Spleen (tissue), 11 donors: ENCODE results near the gene LRRC7. TPM values are rescaled to one million over a fixed set of nuclear protein-coding genes. Genes with fewer than 3 reads are reported as not detected.

Source experiments
- DNase-seq: peaks from one replicate; pipeline ENCODE4 v3.0.0-alpha.2; 2020
- H3K27ac ChIP-seq, 8 donors: fragments of 200-600 bp; sonication (generic) in 7 of 8; 1 replicate in 4 of 8; 2 replicates in 4 of 8; pipeline versions ENCODE4 v1.5.0 to v1.8.0; 2016 to 2021; ENCODE audit warnings: inconsistent platforms in 4 of 8, mild to moderate bottlenecking in 4 of 8, moderate library complexity in 1 of 8
- H3K27me3 ChIP-seq, 7 donors: fragments of 200-600 bp; sonication (generic) in 6 of 7; replicated peaks in 1 of 7; 1 replicate in 4 of 7; 2 replicates in 3 of 7; pipeline versions ENCODE4 v1.5.0 to v1.8.0; 2016 to 2021; ENCODE audit warnings: inconsistent platforms in 3 of 7, mild to moderate bottlenecking in 1 of 7
- H3K36me3 ChIP-seq, 6 donors: fragments of 200-600 bp; sonication (generic) in 5 of 6; 1 replicate in 4 of 6; 2 replicates in 2 of 6; pipeline versions ENCODE4 v1.5.0 to v1.8.0; 2016 to 2021; ENCODE audit warnings: inconsistent platforms in 2 of 6
- H3K4me1 ChIP-seq, 6 donors: fragments of 200-600 bp; sonication (generic) in 5 of 6; 1 replicate in 3 of 6; 2 replicates in 3 of 6; pipeline versions ENCODE4 v1.5.0 to v1.8.0; 2016 to 2021; ENCODE audit warnings: inconsistent platforms in 3 of 6
- H3K4me3 ChIP-seq, 8 donors: fragments of 200-600 bp; sonication (generic) in 7 of 8; 1 replicate in 4 of 8; 2 replicates in 4 of 8; pipeline versions ENCODE4 v1.5.0 to v1.8.0; 2016 to 2021; ENCODE audit warnings: inconsistent platforms in 4 of 8, mild to moderate bottlenecking in 4 of 8, moderate library complexity in 2 of 8
- H3K9me3 ChIP-seq, 8 donors: fragments of 200-600 bp; sonication (generic) in 7 of 8; 1 replicate in 4 of 8; 2 replicates in 4 of 8; pipeline versions ENCODE4 v1.5.0 to v1.8.0; 2016 to 2021; ENCODE audit warnings: inconsistent platforms in 4 of 8
- POLR2A ChIP-seq, 3 donors: fragments of 450-650 bp; IDR thresholded peaks; one replicate each; pipeline ENCODE4 v1.5.1; 2017; ENCODE audit warnings: antibody characterized with exemption in 3 of 3, mild to moderate bottlenecking in 1 of 3
- POLR2AphosphoS5 ChIP-seq, 3 donors: sonication (generic); formaldehyde crosslinking; IDR thresholded peaks; one replicate each; pipeline ENCODE4 v1.5.1; 2017; ENCODE audit warnings: antibody characterized with exemption in 3 of 3
- WGBS, 5 donors: extraction: QIAGEN DNeasy Blood & Tissue Kit in 3 of 5; methylation state at CpG; one replicate each; pipeline versions ENCODE4 v1.1.5 to v1.1.7; 2013 to 2018; 5-methylcytosine and 5-hydroxymethylcytosine counted together
- intact Hi-C: fragments of 100-400 bp; cut with DNase I; formaldehyde crosslinking; loops from one replicate; pipeline ENCODE4 v1.15.0; 2023; ENCODE audit warnings: low total_unique reads
- polyA plus RNA-seq, 3 donors: library from polyadenylated mRNA; stranded (reverse); fragments of 200-250 nt; gene quantifications; one replicate each; pipeline ENCODE4 v1.2.1, GENCODE V29; 2013
- total RNA-seq, 7 donors: library from RNA; depleted of rRNA in 3 of 7; stranded (reverse); fragments of >200 nt in 3 of 7; fragmentation: NEBNext Ultra II Directional in 4 of 7; extraction: Animal tissue kit (Norgen Biotek cat#: 25700) in 4 of 7; gene quantifications; one replicate each; pipeline versions ENCODE4 v1.1.0 to v1.2.1, GENCODE V29; 2016 to 2021
- TF ChIP-seq, protein P1 (sequence below), 11 experiments: fragments of 200-600 bp in 7 of 11; fragments of 450-650 bp in 4 of 11; sonication (generic) in 4 of 11; IDR thresholded peaks in 8 of 11; conservative IDR thresholded peaks in 3 of 11; 1 replicate in 7 of 11; 2 replicates in 4 of 11; pipeline versions ENCODE4 v1.4.0 to v1.8.0; 2016 to 2021; ENCODE audit warnings: antibody characterized with exemption in 11 of 11, inconsistent platforms in 4 of 11, mild to moderate bottlenecking in 1 of 11
- donor health status: healthy with polysubstance abuse.
- donor health status: DM: no; HTN: no; CAD: no; lungs with moderate emphysema.
- donor health status: DM: no; HTN: no; CAD: no.
- donor health status: Bipolar disorder and iron deficiency.
- donor health status: healthy.
- donor health status: DM: no; HTN: no; CAD: no.
- donor health status: DM: yes; HTN: yes; CAD: no.

LRRC7 gene
- total and polyA plus RNA-seq, 10 donors, result 0.02 to 0.63 (median 0.13) TPM; not detected in 4

DNA sequence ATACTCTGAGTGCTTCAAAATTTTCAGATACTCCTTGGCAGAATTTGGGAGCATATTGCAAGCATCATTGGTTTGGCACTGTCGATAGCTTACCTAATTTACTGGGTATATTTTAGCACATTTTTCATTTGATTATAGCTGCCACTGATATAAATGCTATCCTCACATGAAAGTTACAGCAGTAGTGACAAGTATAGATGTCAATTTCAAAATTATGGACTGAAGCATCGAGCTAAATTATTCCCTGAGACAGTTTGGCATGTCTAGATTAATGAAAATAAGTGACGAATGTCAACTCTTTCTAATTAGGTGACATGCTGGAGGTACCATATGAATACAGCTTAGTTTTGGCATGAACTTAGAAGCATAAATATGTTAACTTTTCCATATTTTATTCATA is 83.1 kb downstream of the LRRC7 start:
- no peaks in the 10 kb centered on the region for H3K9me3 ChIP-seq
- no peaks in the 10 kb centered on the region for H3K36me3 ChIP-seq
- no peak overlapping the region for H3K27ac ChIP-seq
- no peaks in the 10 kb centered on the region for H3K4me1 ChIP-seq
- DNase-seq, result no peak
- intact Hi-C loops, result no loop called here
- no peaks in the 10 kb centered on the region for H3K27me3 ChIP-seq
- H3K4me3 ChIP-seq, result no peak overlapping the region
- TF ChIP-seq, protein P1, sequence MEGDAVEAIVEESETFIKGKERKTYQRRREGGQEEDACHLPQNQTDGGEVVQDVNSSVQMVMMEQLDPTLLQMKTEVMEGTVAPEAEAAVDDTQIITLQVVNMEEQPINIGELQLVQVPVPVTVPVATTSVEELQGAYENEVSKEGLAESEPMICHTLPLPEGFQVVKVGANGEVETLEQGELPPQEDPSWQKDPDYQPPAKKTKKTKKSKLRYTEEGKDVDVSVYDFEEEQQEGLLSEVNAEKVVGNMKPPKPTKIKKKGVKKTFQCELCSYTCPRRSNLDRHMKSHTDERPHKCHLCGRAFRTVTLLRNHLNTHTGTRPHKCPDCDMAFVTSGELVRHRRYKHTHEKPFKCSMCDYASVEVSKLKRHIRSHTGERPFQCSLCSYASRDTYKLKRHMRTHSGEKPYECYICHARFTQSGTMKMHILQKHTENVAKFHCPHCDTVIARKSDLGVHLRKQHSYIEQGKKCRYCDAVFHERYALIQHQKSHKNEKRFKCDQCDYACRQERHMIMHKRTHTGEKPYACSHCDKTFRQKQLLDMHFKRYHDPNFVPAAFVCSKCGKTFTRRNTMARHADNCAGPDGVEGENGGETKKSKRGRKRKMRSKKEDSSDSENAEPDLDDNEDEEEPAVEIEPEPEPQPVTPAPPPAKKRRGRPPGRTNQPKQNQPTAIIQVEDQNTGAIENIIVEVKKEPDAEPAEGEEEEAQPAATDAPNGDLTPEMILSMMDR (IDR thresholded peaks at IDR 0.05 in 8 of 11, conservative IDR thresholded peaks at IDR 0.05 in 3 of 11), result no peak
- TF ChIP-seq POLR2AphosphoS5 (IDR thresholded peaks at IDR 0.05) (no peak), POLR2A (IDR thresholded peaks at IDR 0.05) (no peak)
- WGBS, 5 donors, result 74 to 87% (median 81%) methylated on average over 3 of the region's 3 CpGs

DNA sequence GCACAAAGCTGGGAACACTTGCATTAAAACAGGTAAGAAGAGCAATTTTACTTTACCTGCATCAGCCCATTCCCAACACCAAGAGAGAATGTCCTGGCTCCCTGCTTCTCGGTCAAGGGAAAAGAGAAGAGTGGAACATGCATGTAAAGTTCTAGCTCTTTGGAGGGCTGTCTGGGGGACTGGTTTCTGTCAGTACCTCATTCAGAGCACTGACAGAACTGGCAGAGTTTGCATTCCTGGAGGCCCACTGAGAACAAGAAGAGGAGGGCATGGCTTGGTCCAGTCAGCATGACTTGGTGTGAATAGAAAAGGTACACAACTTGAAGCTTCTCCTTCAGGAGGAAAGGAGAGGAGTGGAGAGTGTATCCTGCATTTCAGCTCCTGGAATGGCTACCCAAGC is 83.9 kb downstream of the LRRC7 start:
- intact Hi-C loops, result no loop called here
- H3K27me3 ChIP-seq, result no peaks in the 10 kb centered on the region
- TF ChIP-seq POLR2AphosphoS5 (IDR thresholded peaks at IDR 0.05) (no peak), POLR2A (IDR thresholded peaks at IDR 0.05) (no peak)
- TF ChIP-seq, protein P1 (IDR thresholded peaks at IDR 0.05 in 8 of 11, conservative IDR thresholded peaks at IDR 0.05 in 3 of 11), result no peak
- H3K9me3 ChIP-seq, result no peaks in the 10 kb centered on the region
- 0 to 96% (median 40%) methylated on average over 1 of the region's 1 CpG for WGBS, 5 donors
- no peak overlapping the region for H3K27ac ChIP-seq
- no peaks in the 10 kb centered on the region for H3K36me3 ChIP-seq
- no peak overlapping the region for H3K4me3 ChIP-seq
- no peaks in the 10 kb centered on the region for H3K4me1 ChIP-seq
- DNase-seq, result no peak

DNA sequence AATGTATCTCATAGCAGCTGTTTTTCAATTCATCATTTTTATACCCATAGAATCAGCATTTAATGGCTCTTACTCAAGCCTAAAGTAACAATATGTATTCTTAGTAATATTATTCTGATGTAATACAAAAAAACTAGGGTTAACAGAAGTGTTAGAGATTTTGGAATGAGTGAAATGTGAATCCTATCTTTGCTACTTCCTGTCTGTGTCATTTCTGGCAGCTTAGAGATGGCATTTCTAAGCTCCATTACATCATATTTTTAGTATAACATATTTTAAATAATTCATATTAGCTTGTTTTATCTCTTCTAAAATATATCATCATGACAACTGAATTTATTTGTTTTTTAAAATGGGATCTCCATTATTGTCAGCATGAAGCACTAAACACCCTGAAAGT is 90.2 kb downstream of the LRRC7 start:
- Histone ChIP-seq H3K27ac (no peak overlapping the region), H3K4me3 (no peak overlapping the region), H3K4me1 (no peaks in the 10 kb centered on the region), H3K36me3 (no peaks in the 10 kb centered on the region), H3K27me3 (no peaks in the 10 kb centered on the region), H3K9me3 (no peaks in the 10 kb centered on the region)
- no peak for DNase-seq
- no peak for TF ChIP-seq POLR2AphosphoS5 (IDR thresholded peaks at IDR 0.05)
- intact Hi-C loops, result no loop called here

DNA sequence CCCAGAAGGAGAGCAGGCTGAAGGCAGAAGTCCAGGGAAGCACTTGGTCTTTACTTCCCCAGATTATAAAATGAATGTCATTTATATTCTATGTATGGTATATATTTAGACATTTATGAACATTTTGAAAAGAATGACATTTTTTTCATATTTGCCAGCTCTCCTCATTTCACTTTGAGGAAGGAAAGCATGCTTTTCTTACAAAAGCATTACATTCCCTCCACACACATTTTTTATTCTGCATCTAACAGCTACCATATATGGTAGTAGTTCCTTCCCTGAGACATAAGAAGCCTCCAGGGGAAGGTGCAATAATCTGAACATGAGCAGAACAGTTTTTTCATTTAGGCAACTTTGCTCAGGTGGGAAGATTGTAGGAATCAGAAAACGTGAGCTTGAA is 94.0 kb downstream of the LRRC7 start:
- 49 to 75% (median 74%) methylated on average over 1 of the region's 1 CpG for WGBS, 5 donors
- DNase-seq, result no peak
- Histone ChIP-seq H3K27ac (no peak overlapping the region), H3K4me3 (no peak overlapping the region), H3K4me1 (no peaks in the 10 kb centered on the region), H3K9me3 (peaks cover 0 to 15% (median 6%) of the 10 kb centered on the region in 8 donors), H3K27me3 (no peaks in the 10 kb centered on the region), H3K36me3 (no peaks in the 10 kb centered on the region)
- no peak for TF ChIP-seq POLR2A (IDR thresholded peaks at IDR 0.05)
- TF ChIP-seq, protein P1 (IDR thresholded peaks at IDR 0.05 in 8 of 11, conservative IDR thresholded peaks at IDR 0.05 in 3 of 11), result no peak
- no peak for TF ChIP-seq POLR2AphosphoS5 (IDR thresholded peaks at IDR 0.05)
- intact Hi-C loops, result no loop called here

DNA sequence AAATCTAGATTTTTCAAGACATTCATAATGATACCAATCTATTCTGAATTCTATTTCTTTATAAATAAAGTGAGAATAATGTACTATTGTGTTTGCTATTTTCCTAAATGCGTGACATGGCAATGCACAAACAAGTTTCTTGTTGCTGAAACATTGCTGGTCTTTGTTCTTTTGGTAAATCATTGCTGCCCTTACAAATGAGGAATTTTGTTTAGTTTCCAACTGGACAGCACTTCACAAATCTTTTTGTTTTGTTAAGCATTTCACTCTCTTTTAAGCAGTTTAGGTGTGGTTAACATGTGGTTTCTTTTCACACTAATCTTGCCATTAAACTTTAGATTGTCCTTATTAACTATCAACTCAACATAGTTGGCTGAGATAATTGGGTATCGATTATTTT is 94.6 kb downstream of the LRRC7 start:
- Histone ChIP-seq H3K36me3 (no peaks in the 10 kb centered on the region), H3K27me3 (no peaks in the 10 kb centered on the region), H3K4me3 (no peak overlapping the region), H3K27ac (no peak overlapping the region), H3K4me1 (no peaks in the 10 kb centered on the region), H3K9me3 (peaks cover 0 to 22% (median 7%) of the 10 kb centered on the region in 8 donors)
- TF ChIP-seq POLR2AphosphoS5 (IDR thresholded peaks at IDR 0.05), result no peak
- TF ChIP-seq, protein P1 (IDR thresholded peaks at IDR 0.05 in 8 of 11, conservative IDR thresholded peaks at IDR 0.05 in 3 of 11), result no peak
- no peak for TF ChIP-seq POLR2A (IDR thresholded peaks at IDR 0.05)
- whole genome bisulfite sequencing, 5 donors, result 83 to 93% (median 89%) methylated on average over 2 of the region's 2 CpGs
- intact Hi-C loops, result no loop called here
- DNase-seq, result no peak
